WTC11 (cell line): ENCODE results near the gene TTLL12. TPM values are rescaled to one million over a fixed set of nuclear protein-coding genes. Genes with fewer than 3 reads are reported as not detected.

ENCODE experiments used
- ATAC-seq: fragments of 200-7000 bp; cut with Tn5 transposase; 2 replicates; pipeline ENCODE4 v1.10.0; 2021; ENCODE audit warnings: mild to moderate bottlenecking, moderate library complexity
- CTCF ChIA-PET: fragments of 300-600 bp; sonication (Branson Sonifier 250); formaldehyde crosslinking; loops from one replicate; lab custom pipeline; 2021; ENCODE audit warnings: antibody characterized with exemption; lab: Charles Lee
- POLR2A ChIA-PET: fragments of 350-600 bp; sonication (Branson Sonifier 250); formaldehyde crosslinking; loops from one replicate; lab custom pipeline; 2021; ENCODE audit warnings: antibody characterized with exemption; lab: Charles Lee
- DNase-seq: peaks from one replicate; pipeline ENCODE4 v3.0.0; 2021; ENCODE audit warnings: low spot score
- H3K27ac Mint-ChIP-seq: 2 replicates; pipeline ENCODE4 v1.8.0; 2021; ENCODE audit warnings: mixed read lengths
- H3K27me3 Mint-ChIP-seq: 2 replicates; pipeline ENCODE4 v1.8.0; 2021; ENCODE audit warnings: low read depth, mild to moderate bottlenecking, moderate library complexity, mixed read lengths
- H3K36me3 Mint-ChIP-seq: 2 replicates; pipeline ENCODE4 v1.8.0; 2021; ENCODE audit warnings: mixed read lengths
- H3K4me1 Mint-ChIP-seq: 2 replicates; pipeline ENCODE4 v1.8.0; 2022; ENCODE audit warnings: mixed read lengths
- H3K4me3 Mint-ChIP-seq: 2 replicates; pipeline ENCODE4 v1.8.0; 2021; ENCODE audit warnings: mild to moderate bottlenecking, moderate library complexity, mixed read lengths
- H3K9me3 Mint-ChIP-seq: 2 replicates; pipeline ENCODE4 v1.8.0; 2021; ENCODE audit warnings: mixed read lengths
- ATF2 ChIP-seq: sonication (generic); formaldehyde crosslinking; IDR thresholded peaks from 2 replicates; pipeline ENCODE4 v1.8.1; 2022; ENCODE audit warnings: low read depth, missing genetic modification reagents, borderline replicate concordance
- ATF6 ChIP-seq: sonication (generic); formaldehyde crosslinking; IDR thresholded peaks from 2 replicates; pipeline ENCODE4 v1.8.1; 2023; ENCODE audit warnings: mild to moderate bottlenecking, missing genetic modification reagents
- CBFB ChIP-seq: sonication (generic); formaldehyde crosslinking; IDR thresholded peaks from 2 replicates; pipeline ENCODE4 v1.8.1; 2022; ENCODE audit warnings: mild to moderate bottlenecking, low read depth, missing genetic modification reagents
- CTCF ChIP-seq: fragments of 200-600 bp; IDR thresholded peaks from 2 replicates; pipeline ENCODE4 v1.8.0; 2022; ENCODE audit warnings: antibody characterized with exemption
- HMGA2 ChIP-seq: fragments of 250-450 bp; sonication (Bioruptor Pico); IDR thresholded peaks from 2 replicates; pipeline ENCODE4 v1.4.0; 2021; ENCODE audit warnings: mild to moderate bottlenecking, moderate library complexity
- HMGXB4 ChIP-seq: sonication (generic); formaldehyde crosslinking; IDR thresholded peaks from 2 replicates; pipeline ENCODE4 v1.8.1; 2023; ENCODE audit warnings: mild to moderate bottlenecking, moderate library complexity, missing genetic modification reagents
- NFE2L1 ChIP-seq: sonication (generic); formaldehyde crosslinking; IDR thresholded peaks from 2 replicates; pipeline ENCODE4 v1.8.1; 2023; ENCODE audit warnings: missing genetic modification reagents
- NFYB ChIP-seq: sonication (generic); formaldehyde crosslinking; conservative IDR thresholded peaks from 2 replicates; pipeline ENCODE4 v1.8.0; 2022; ENCODE audit warnings: low read depth, missing genetic modification reagents
- NR2C2 ChIP-seq: sonication (generic); formaldehyde crosslinking; IDR thresholded peaks from 2 replicates; pipeline ENCODE4 v1.8.0; 2022; ENCODE audit warnings: mild to moderate bottlenecking, missing genetic modification reagents
- NR3C1 ChIP-seq: sonication (generic); formaldehyde crosslinking; conservative IDR thresholded peaks from 2 replicates; pipeline ENCODE4 v1.8.1; 2023; ENCODE audit warnings: low read depth, mild to moderate bottlenecking, missing genetic modification reagents
- OVOL2 ChIP-seq: fragments of 250-450 bp; sonication (Bioruptor Pico); IDR thresholded peaks from 2 replicates; pipeline ENCODE4 v1.9.0; 2021; ENCODE audit warnings: mild to moderate bottlenecking, borderline replicate concordance
- RELA ChIP-seq: sonication (generic); formaldehyde crosslinking; IDR thresholded peaks from 2 replicates; pipeline ENCODE4 v1.8.1; 2022; ENCODE audit warnings: missing genetic modification reagents, mild to moderate bottlenecking, borderline replicate concordance
- SOX15 ChIP-seq: fragments of 250-450 bp; sonication (Bioruptor Pico); IDR thresholded peaks from 2 replicates; pipeline ENCODE4 v1.9.0; 2021; ENCODE audit warnings: mild to moderate bottlenecking
- TCF7 ChIP-seq: sonication (generic); formaldehyde crosslinking; IDR thresholded peaks from 2 replicates; pipeline ENCODE4 v1.8.0; 2022; ENCODE audit warnings: mild to moderate bottlenecking, low read depth, missing genetic modification reagents, moderate library complexity
- TEAD1 ChIP-seq: sonication (generic); formaldehyde crosslinking; IDR thresholded peaks from 2 replicates; pipeline ENCODE4 v1.8.0; 2022; ENCODE audit warnings: mild to moderate bottlenecking, missing genetic modification reagents
- TEAD4 ChIP-seq: sonication (generic); formaldehyde crosslinking; IDR thresholded peaks from 2 replicates; pipeline ENCODE4 v1.8.0; 2022; ENCODE audit warnings: mild to moderate bottlenecking, missing genetic modification reagents
- USF2 ChIP-seq: sonication (generic); formaldehyde crosslinking; IDR thresholded peaks from 2 replicates; pipeline ENCODE4 v1.8.1; 2023; ENCODE audit warnings: mild to moderate bottlenecking, missing genetic modification reagents, moderate library complexity
- ZBTB43 ChIP-seq: sonication (generic); formaldehyde crosslinking; IDR thresholded peaks from 2 replicates; pipeline ENCODE4 v1.8.1; 2023; ENCODE audit warnings: mild to moderate bottlenecking, missing genetic modification reagents
- ZNF396 ChIP-seq: fragments of 250-450 bp; sonication (Bioruptor Pico); IDR thresholded peaks from 2 replicates; pipeline ENCODE4 v1.8.0; 2021; ENCODE audit warnings: mild to moderate bottlenecking, moderate library complexity, borderline replicate concordance
- ZNF671 ChIP-seq: fragments of 250-450 bp; sonication (Bioruptor Pico); IDR thresholded peaks from 2 replicates; pipeline ENCODE4 v1.8.0; 2021; ENCODE audit warnings: mild to moderate bottlenecking
- total RNA-seq: library from RNA; stranded (reverse); gene quantifications from 3 replicates; pipeline ENCODE4 v1.2.3, GENCODE V29; 2021

Gene TTLL12
- total RNA-seq, 1 experiment from 2014 or later, result 134 TPM

- TF ChIP-seq USF2 (CRISPR knock-in tag) (no peak), RELA (CRISPR knock-in tag) (no peak), NFYB (CRISPR knock-in tag) (no peak), NFE2L1 (CRISPR knock-in tag) (no peak), CBFB (CRISPR knock-in tag) (no peak), TCF7 (CRISPR knock-in tag) (no peak), NR3C1 (CRISPR knock-in tag) (no peak)
Observed at GRCh38 chr22:43210631-43211515, 23.9 kb upstream of the TTLL12 start (continued).

GRCh38 chr22:43209971-43210370 is 23.0 kb upstream of the TTLL12 start:
- no peaks in the 10 kb centered on the region for H3K9me3 Mint-ChIP-seq
- no peaks in the 10 kb centered on the region for H3K27me3 Mint-ChIP-seq
- no peak for DNase-seq
- H3K36me3 Mint-ChIP-seq, result no peaks in the 10 kb centered on the region
- ChIA-PET CTCF (interaction anchor here (1.4 to 2.1 kb wide), 2 partner anchors 18 to 22 kb away, joined by 6 to 12 read pairs; no protein-coding TSS in a partner anchor), POLR2A (no interaction called here)
- no peak for TF ChIP-seq USF2 (CRISPR knock-in tag)
- no peak for TF ChIP-seq ZBTB43 (CRISPR knock-in tag)
- no peak for TF ChIP-seq HMGXB4 (CRISPR knock-in tag)
- TF ChIP-seq OVOL2 (CRISPR knock-in tag), result no peak
- no peak for TF ChIP-seq ATF2 (CRISPR knock-in tag)
- no peak for TF ChIP-seq TEAD4 (CRISPR knock-in tag)
- no peak for TF ChIP-seq SOX15 (CRISPR knock-in tag)
- TF ChIP-seq NR2C2, result no peak
- TF ChIP-seq TEAD1 (CRISPR knock-in tag), result no peak
- no peak for TF ChIP-seq ZNF671 (CRISPR knock-in tag)
- no peak overlapping the region for H3K4me3 Mint-ChIP-seq
- H3K4me1 Mint-ChIP-seq, result peaks cover 6% of the 10 kb centered on the region
- no peak overlapping the region for H3K27ac Mint-ChIP-seq
- no peak for ATAC-seq

- ATAC-seq, result no peak
- no peaks in the 10 kb centered on the region for H3K36me3 Mint-ChIP-seq
- H3K4me3 Mint-ChIP-seq, result no peak overlapping the region
- ChIA-PET POLR2A (no interaction called here), CTCF (interaction anchor here (1.1 to 2.1 kb wide), 3 partner anchors 19 to 67 kb away, joined by 3 to 12 read pairs (median 6); no protein-coding TSS in a partner anchor)
- H3K4me1 Mint-ChIP-seq, result peaks cover 6% of the 10 kb centered on the region
- TF ChIP-seq HMGA2 (CRISPR knock-in tag), result no peak
- TF ChIP-seq ATF6, result no peak
- TF ChIP-seq CTCF, result no peak
- no peak for TF ChIP-seq ZNF396 (CRISPR knock-in tag)
- no peaks in the 10 kb centered on the region for H3K27me3 Mint-ChIP-seq
- no peak overlapping the region for H3K27ac Mint-ChIP-seq
- DNase-seq, result no peak
- H3K9me3 Mint-ChIP-seq, result no peaks in the 10 kb centered on the region
Observed at GRCh38 chr22:43209523-43209890, 22.6 kb upstream of the TTLL12 start.
